GM18909 (cell line): ENCODE data around the gene CC2D2B.
"Not testable (repeated sequence)": the region's sequence is repeated elsewhere in the genome, so short reads cannot be mapped to it uniquely, and the experiment has no call there.

ENCODE experiments used
- ATAC-seq: cut with Tn5 transposase; IDR thresholded peaks from one replicate; pipeline ENCODE4 v1.9.1; 2021; ENCODE audit warnings: mild to moderate bottlenecking; ENCODE audit not compliant: unreplicated experiment, poor library complexity

Gene CC2D2B

GRCh38 chr10:96014473-96015102 is 106.8 kb downstream of the CC2D2B start:
- no peak for ATAC-seq

GRCh38 chr10:96017191-96017687 is 109.5 kb downstream of the CC2D2B start:
- ATAC-seq = peak; percentile 63

GRCh38 chr10:96021332-96021731 is 113.6 kb downstream of the CC2D2B start:
- ATAC-seq = no peak

GRCh38 chr10:96022739-96023138 is 115.0 kb downstream of the CC2D2B start:
- ATAC-seq = no peak

- no peak for ATAC-seq
Observed at GRCh38 chr10:96023168-96023567, 115.4 kb downstream of the CC2D2B start.

GRCh38 chr10:96025566-96025965 is 117.8 kb downstream of the CC2D2B start:
- no peak for ATAC-seq

- ATAC-seq = no peak
Observed at GRCh38 chr10:96034625-96035024, 126.8 kb downstream of the CC2D2B start.

- ATAC-seq = no peak
Observed at GRCh38 chr10:96038476-96039387, 131.0 kb downstream of the CC2D2B start.

- no peak for ATAC-seq
Observed at GRCh38 chr10:96041146-96041545, 133.4 kb downstream of the CC2D2B start.

GRCh38 chr10:96043033-96043892 is 135.5 kb downstream of the CC2D2B start, which contains the start of gene CCNJ:
TSS of gene CCNJ (plus strand) at chr10:96043583. CDS start at chr10:96044394, 811 bp downstream.
- peak; percentile 90 for ATAC-seq

- peak; percentile 39 for ATAC-seq
Observed at GRCh38 chr10:96043893-96044715, 136.3 kb downstream of the CC2D2B start.

GRCh38 chr10:96044736-96045135 is 137.0 kb downstream of the CC2D2B start:
- no peak for ATAC-seq

GRCh38 chr10:96046546-96046945 is 138.8 kb downstream of the CC2D2B start:
- no peak for ATAC-seq

GRCh38 chr10:96047004-96047649 is 139.4 kb downstream of the CC2D2B start:
- ATAC-seq = no peak

GRCh38 chr10:96047925-96048324 is 140.2 kb downstream of the CC2D2B start:
- not testable (repeated sequence) for ATAC-seq

GRCh38 chr10:96049340-96049739 is 141.6 kb downstream of the CC2D2B start:
- no peak for ATAC-seq

- ATAC-seq = no peak
Observed at GRCh38 chr10:96053985-96054384, 146.2 kb downstream of the CC2D2B start.

GRCh38 chr10:96056787-96057186 is 149.0 kb downstream of the CC2D2B start:
- no peak for ATAC-seq

GRCh38 chr10:96061232-96061631 is 153.5 kb downstream of the CC2D2B start:
- ATAC-seq = no peak
